HG03439 (cell line): ENCODE measurements around the gene TRIML1.
"Not testable (repeated sequence)": the region's sequence is repeated elsewhere in the genome, so short reads cannot be mapped to it uniquely, and the experiment has no call there.

Source experiments
- ATAC-seq: cut with Tn5 transposase; IDR thresholded peaks from one replicate; pipeline ENCODE4 v1.9.1; 2021; ENCODE audit warnings: mild to moderate bottlenecking, moderate library complexity; ENCODE audit not compliant: unreplicated experiment

The TRIML1 gene

GRCh38 chr4:188147176-188147575, 7.9 kb downstream of the TRIML1 start:
- ATAC-seq, result no peak

GRCh38 chr4:188147776-188148175, 8.5 kb downstream of the TRIML1 start:
- no peak for ATAC-seq

- ATAC-seq, result no peak
Observed at GRCh38 chr4:188154668-188155405, 15.6 kb downstream of the TRIML1 start.

- no peak for ATAC-seq
Observed at GRCh38 chr4:188158336-188158735, 19.1 kb downstream of the TRIML1 start.

GRCh38 chr4:188159513-188160226, 20.4 kb downstream of the TRIML1 start:
- not testable (repeated sequence) for ATAC-seq

- no peak for ATAC-seq
Observed at GRCh38 chr4:188160406-188160805, 21.2 kb downstream of the TRIML1 start.

- no peak for ATAC-seq
Observed at GRCh38 chr4:188161167-188161566, 21.9 kb downstream of the TRIML1 start.

- no peak for ATAC-seq
Observed at GRCh38 chr4:188162698-188163097, 23.5 kb downstream of the TRIML1 start.

- ATAC-seq, result no peak
Observed at GRCh38 chr4:188168726-188169373, 29.6 kb downstream of the TRIML1 start.

GRCh38 chr4:188171551-188171950, 32.3 kb downstream of the TRIML1 start:
- no peak for ATAC-seq

GRCh38 chr4:188175288-188175687, 36.0 kb downstream of the TRIML1 start:
- no peak for ATAC-seq

GRCh38 chr4:188177997-188178675, 38.9 kb downstream of the TRIML1 start:
- ATAC-seq, result no peak

- no peak for ATAC-seq
Observed at GRCh38 chr4:188178806-188179205, 39.6 kb downstream of the TRIML1 start.

- ATAC-seq, result no peak
Observed at GRCh38 chr4:188187106-188187505, 47.9 kb downstream of the TRIML1 start.

GRCh38 chr4:188190461-188190860, 51.2 kb downstream of the TRIML1 start:
- no peak for ATAC-seq

GRCh38 chr4:188194421-188194820, 55.2 kb downstream of the TRIML1 start:
- no peak for ATAC-seq

- ATAC-seq, result no peak
Observed at GRCh38 chr4:188195389-188195985, 56.2 kb downstream of the TRIML1 start.

- no peak for ATAC-seq
Observed at GRCh38 chr4:188196134-188196735, 57.0 kb downstream of the TRIML1 start.
